ENCODE measurements around the gene BTG2.

The BTG2 gene

DNA sequence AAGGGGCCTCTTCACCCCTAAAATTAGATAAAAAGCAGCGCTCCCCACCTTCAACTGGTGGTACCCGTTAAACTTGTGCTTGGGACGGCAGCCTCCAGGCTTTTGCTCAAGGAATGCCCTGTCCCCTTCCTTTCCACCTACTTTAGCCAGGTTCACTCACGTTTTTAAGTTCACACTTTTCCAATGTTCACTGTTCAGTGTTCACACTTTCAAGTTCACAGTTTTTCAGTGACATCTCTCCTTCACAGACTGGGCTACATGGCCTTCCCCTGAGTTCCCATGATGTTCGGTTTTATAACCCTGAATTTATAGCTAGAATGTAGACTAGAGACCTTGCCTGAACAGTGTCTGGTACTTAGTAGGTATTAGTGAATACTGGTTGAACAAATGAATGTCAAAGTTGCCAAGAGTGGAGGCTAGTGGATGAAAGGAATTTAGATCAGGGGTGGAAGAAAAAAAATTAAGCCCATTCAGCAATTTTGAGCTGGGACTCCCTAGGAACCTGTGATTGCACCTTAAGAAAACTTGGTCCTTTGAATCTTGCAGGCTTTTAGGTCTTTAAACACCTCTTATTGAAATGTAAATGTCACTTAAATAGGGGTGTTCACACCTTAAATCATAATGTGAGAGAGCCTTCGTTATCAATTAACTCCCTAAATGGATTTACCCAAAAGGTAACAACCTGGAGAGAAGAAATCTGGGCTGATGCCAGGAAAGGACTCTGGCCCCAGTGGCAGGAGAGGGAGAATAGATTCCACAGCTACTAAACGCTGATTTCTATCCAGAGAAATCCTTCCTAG lies 12.3 kb downstream of the BTG2 start:
- no peak for DNase-seq (ENCODE audit: low read depth)

DNA sequence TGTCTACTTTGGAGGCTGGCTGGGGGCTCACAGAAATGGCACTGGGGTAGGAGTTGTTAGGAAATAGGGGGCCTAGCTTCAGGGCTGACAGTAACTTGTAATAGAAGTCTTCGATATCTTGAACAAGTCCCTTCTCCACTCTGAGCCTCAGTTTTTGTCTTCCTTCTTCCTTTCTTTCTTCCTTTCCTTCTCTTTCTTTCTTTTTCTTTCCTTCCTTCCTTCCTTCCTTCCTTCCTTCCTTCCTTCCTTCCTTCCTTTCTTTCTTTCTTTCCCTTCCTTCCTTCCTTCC lies 12.9 kb downstream of the BTG2 start:
- DNase-seq (ENCODE audit: low read depth), result no peak

- peak; percentile 74 for DNase-seq (ENCODE audit: low read depth)
Measured at GRCh38 chr1:203320591-203321272, 15.4 kb downstream of the BTG2 start.

- DNase-seq (ENCODE audit: low read depth), result no peak
Measured at GRCh38 chr1:203321273-203322052, 16.1 kb downstream of the BTG2 start.

- DNase-seq (ENCODE audit: low read depth), result no peak
Measured at GRCh38 chr1:203322500-203323179, 17.3 kb downstream of the BTG2 start.

DNA sequence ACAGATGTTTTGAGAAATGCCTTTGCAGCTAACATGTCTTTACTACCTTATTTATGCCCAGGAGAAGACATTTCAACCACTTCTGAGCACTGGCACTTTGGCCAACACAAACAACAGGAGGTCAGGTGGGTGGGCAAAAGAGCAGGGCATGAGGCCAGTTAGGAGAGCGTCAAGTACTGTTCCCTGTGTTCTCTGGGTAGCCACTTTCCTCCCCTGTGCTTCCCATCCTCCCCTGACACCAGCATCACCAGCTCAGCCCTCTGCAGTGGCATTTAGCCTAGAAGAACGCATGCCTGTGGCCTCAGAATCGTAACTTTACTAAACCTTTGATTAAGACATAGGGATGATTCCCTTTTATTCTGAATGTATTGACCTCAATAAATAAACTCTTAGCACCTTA lies 18.3 kb downstream of the BTG2 start:
- no peak for DNase-seq (ENCODE audit: low read depth)

GRCh38 chr1:203324105-203325025 lies 19.0 kb downstream of the BTG2 start:
- peak; percentile 47 for DNase-seq (ENCODE audit: low read depth)

DNA sequence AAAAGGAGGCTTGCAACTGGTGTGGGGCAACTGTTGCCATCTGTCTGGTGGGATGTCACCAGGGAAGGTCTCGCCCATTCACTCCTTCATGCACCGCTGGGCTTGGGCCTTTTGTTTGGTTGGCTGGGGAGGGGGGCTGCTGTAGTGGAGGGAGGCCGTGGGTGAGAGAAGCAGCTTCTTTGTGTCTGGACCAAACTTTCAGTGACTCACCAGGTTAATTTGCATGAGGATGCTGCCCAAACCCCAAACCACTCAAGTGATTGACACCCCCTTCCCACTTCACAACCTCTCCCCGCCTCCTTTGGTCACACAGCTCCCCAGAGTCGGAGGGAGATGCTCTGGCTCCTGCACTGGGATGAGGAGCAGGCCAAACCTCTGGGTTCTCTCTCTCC lies 19.7 kb downstream of the BTG2 start:
- peak; percentile 54 for DNase-seq (ENCODE audit: low read depth)

DNA sequence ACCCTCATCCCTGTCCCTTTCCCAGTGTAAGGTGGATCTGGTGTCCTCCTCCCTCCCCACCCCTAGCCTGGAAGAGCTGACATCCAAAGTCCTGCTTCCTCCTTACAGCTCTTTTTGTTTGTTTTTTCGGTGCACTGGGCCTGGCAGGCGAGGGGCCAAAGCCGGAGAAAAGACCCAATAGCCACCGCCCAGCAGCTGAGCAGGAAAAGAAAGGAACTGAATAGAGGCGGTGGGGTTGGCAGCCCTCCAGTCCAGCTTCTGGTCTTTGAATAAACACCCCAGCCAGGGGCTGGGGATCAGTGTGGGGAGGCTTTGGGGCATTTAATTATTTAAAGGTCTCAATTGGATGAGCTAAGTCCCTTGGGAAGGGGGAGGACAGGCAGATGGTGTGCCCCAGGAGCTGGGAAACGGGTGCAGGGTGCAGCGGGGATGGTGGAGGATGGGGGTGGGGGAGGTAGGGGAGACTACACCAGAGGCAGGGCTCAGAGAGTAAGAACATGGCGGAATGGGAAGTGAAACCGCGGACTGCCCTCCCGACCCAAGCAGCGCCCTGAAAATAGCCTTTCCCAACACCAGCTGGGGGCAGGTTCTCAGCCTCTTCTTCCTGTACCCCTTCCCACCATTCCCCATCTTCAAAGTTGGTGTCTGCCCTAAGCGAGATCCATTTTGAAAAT lies 20.2 kb downstream of the BTG2 start:
- DNase-seq (ENCODE audit: low read depth), result no peak

- DNase-seq (ENCODE audit: low read depth), result peak; percentile 92
Measured at GRCh38 chr1:203326830-203327683, 21.7 kb downstream of the BTG2 start.

DNA sequence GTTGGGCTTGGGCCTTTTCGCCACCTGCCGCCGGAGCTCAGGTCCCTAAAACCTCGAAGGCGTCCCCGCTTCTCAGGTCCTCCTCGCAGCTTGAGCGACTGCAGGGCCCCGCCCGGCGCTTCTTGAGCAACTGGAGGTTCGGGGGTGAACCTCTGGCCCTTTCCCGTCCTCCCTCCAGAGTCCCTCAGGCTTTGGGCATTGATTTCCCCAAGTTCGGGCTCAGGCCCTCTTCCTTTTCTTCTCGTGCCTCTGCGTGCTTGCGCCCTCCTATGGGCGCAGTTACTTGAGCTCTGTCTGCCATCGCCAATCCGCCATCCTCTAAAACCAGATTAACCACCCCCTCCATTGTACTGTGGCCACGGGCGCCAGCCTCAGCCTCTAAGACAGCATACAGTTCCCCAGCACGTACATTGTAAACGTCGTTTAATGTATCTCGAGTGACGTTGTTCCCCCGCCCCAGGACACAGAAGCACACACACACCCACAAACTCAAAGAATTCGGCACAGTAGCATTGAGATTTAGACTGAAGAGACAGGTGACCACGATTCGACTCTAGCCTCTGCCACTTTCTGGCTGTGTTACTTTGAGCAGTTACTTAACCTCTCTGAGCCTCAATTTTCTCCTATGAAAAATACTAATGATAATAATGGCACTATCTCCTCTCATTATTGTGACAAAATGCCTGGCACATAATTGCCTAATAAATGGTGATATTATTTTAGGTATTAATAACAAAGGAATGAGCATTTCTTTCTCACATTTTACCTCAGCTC lies 22.6 kb downstream of the BTG2 start:
- DNase-seq (ENCODE audit: low read depth), result peak; percentile 75

- DNase-seq (ENCODE audit: low read depth), result no peak
Measured at GRCh38 chr1:203328714-203329122, 23.4 kb downstream of the BTG2 start.

GRCh38 chr1:203331224-203331623 lies 25.9 kb downstream of the BTG2 start:
- no peak for DNase-seq (ENCODE audit: low read depth)

DNA sequence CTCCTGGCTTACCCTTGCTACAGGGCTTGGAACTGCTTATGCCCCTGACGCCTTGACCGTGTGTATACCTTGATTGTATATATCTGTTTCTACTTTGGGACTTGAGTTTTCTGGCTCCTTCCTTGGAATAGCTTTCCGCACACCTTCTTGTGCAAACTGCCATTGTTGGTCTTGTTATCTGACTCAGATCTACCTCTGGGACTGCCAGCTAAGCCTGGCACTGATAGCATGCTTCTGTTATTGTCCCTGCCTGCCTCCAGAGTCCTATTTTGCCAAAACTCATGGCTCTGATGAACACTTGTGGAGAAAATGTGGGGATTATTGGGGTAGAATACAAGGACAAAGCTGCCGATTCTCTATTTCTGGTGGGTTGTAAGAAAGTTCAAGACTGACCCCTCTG lies 30.2 kb downstream of the BTG2 start:
- DNase-seq (ENCODE audit: low read depth), result no peak

DNA sequence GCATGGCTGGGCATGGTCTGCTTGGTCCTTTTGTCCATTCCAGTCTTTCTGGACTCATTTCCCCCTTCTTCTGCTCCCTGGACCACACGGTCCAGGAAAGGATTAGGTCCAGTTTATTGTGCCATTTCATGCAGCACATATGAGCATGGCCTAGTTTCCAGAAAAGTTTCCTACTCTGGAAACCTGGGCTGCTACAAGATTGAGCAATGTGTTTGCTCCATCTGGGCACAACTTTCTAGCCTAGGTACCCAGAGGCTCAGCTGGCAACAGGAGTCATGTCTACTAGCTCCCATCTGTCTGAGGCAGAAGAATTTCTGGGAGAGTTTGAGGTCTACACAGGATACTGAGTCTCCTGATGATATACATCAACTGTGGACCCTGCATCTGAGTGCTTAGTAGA lies 30.8 kb downstream of the BTG2 start:
- DNase-seq (ENCODE audit: low read depth), result no peak

DNA sequence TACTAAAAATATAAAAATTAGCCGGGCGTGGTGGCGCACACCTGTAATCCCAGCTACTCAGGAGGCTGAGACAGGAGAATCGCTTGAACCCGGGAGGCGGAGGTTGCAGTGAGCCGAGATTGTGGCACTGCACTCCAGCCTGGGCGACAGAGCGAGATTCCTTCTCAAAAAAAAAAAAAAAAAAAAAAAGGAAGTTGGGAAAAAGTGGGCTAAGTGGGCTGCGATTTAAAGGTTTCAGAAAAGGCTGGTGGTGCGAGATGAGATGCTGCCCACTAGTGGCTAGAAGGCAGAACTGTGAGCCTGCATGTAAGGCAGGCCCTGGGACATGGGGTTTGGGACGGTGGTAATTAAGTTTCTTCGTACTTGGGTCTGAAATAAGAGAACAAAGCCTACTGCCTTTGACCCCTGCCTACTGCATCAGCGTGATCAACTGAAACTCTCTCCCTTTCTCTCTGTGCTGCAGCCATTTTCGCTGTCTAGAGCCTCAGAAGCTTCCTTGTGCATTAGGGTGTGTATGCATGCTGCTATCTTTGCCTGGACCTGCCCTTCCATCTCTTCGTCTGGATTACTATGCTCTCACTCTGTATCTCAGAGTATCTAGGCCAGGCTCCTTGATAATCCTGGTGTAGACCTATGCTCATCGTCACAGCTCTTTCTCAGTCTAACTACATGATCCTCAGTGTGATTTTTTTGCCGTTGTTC lies 33.2 kb downstream of the BTG2 start:
- peak; percentile 34 for DNase-seq (ENCODE audit: low read depth)

DNA sequence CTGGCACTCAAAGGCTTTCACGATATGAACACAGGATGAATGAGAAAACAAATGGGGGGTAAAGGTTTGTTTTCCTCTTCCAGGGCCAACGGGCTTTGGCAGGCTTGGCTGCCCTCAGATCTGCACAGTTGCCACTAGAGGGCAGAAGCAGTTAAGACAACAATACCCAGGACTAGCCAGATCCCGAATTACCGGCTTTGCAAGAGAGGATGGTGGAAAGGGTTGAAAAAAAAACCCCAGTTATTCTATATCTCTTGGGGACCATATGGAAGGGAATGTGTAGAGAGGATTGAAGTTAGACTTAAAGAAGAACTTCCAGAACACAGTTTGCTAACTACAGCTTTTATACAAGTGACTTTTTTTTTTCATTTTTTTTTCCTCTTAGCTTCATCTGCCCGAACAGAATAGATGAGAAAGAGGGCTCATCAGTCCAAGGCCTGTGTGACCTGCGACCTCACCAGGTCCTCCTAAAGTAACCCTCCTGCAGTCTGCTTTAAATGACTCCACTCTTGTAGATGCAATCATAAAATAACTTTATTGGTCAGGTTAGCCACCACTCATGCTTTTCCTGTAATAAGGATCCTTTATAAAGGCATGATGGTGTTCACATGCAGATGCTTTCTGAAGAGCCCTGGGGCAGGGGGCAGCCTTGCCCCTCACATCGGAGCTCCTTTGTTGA lies 34.9 kb downstream of the BTG2 start:
- DNase-seq (ENCODE audit: low read depth), result peak; percentile 28
